ENCODE data around the gene CPED1. TPM values are rescaled to one million over a fixed set of nuclear protein-coding genes. Genes with fewer than 3 reads are reported as not detected.

The CPED1 gene
- total and polyA plus RNA-seq, 2 experiments from 2014 or later = 0.17 to 0.47 TPM

- Histone ChIP-seq H3K27ac (ENCODE audit: low read depth) (no peak overlapping the region), H3K27me3 (ENCODE audit: insufficient read depth) (no peaks in the 10 kb centered on the region), H3K9me2 (ENCODE audit: insufficient read depth) (no peaks in the 10 kb centered on the region), H3K4me2 (no peak overlapping the region), H3K79me2 (replicated peaks; ENCODE audit: insufficient read depth) (no peaks in the 10 kb centered on the region), H3K4me3 (no peak overlapping the region), H3K4me1 (ENCODE audit: insufficient read depth) (no peaks in the 10 kb centered on the region), H3F3A (replicated peaks; ENCODE audit: low read depth) (no peaks in the 10 kb centered on the region), H2AFZ (no peak overlapping the region), H3K36me3 (ENCODE audit: insufficient read depth) (no peaks in the 10 kb centered on the region; the same call in 1 of the 2 replicates), H4K20me1 (replicated peaks; ENCODE audit: insufficient read depth) (no peaks in the 10 kb centered on the region)
- TF ChIP-seq ZNF114 (CRISPR knock-in tag; IDR thresholded peaks at IDR 0.05) (no peak), EZH2phosphoT487 (IDR thresholded peaks at IDR 0.05; ENCODE audit: unreplicated experiment) (no peak), EZH2 (IDR thresholded peaks at IDR 0.05; ENCODE audit: low read depth, unreplicated experiment) (no peak), CREB1 (CRISPR knock-in tag; IDR thresholded peaks at IDR 0.05; ENCODE audit: low read depth) (no peak), NANOG (IDR thresholded peaks at IDR 0.05; ENCODE audit: borderline replicate concordance) (no peak), ETS1 (IDR thresholded peaks at IDR 0.05) (no peak), REST (IDR thresholded peaks at IDR 0.05; ENCODE audit: unreplicated experiment) (no peak), ZNF462 (CRISPR knock-in tag; IDR thresholded peaks at IDR 0.05) (no peak), JUNB (IDR thresholded peaks at IDR 0.05; ENCODE audit: unreplicated experiment) (no peak), CTCF (conservative IDR thresholded peaks at IDR 0.05; ENCODE audit: low read depth in 2 of 2) (no peak), POLR2AphosphoS5 (IDR thresholded peaks at IDR 0.05; ENCODE audit: low read depth) (no peak), ZNF331 (CRISPR knock-in tag; IDR thresholded peaks at IDR 0.05; ENCODE audit: low read depth) (no peak), STAT1 (IDR thresholded peaks at IDR 0.05; ENCODE audit: unreplicated experiment) (no peak)
- H3K27ac Mint-ChIP-seq = no peak overlapping the region
- no peak for DNase-seq (ENCODE audit: low spot score)
- no peaks in the 10 kb centered on the region; the same call in 2 of the 3 replicates for H3K4me1 Mint-ChIP-seq
- H3K9me3 Mint-ChIP-seq = peaks cover 3% of the 10 kb centered on the region; the same call in 2 of the 3 replicates
- H3K27me3 Mint-ChIP-seq (ENCODE audit: insufficient read depth, low read depth, poor library complexity) = peaks cover 2% of the 10 kb centered on the region
- ATAC-seq = no peak
- H3K4me3 Mint-ChIP-seq = no peak overlapping the region
- no peaks in the 10 kb centered on the region for H3K36me3 Mint-ChIP-seq (ENCODE audit: low read depth)
Observed at GRCh38 chr7:121294448-121294992, 306.0 kb downstream of the CPED1 start.

Measured in GM23338 (cell line).